Thymus (tissue), 11 donors: Measurements from ENCODE around the gene C3orf20. TPM values are rescaled to one million over a fixed set of nuclear protein-coding genes. Genes with fewer than 3 reads are reported as not detected.

Experiments used
- DNase-seq, 9 donors: peaks; one replicate each; pipeline ENCODE4 v3.0.0-alpha.2; 2013; ENCODE audit warnings: low spot score in 9 of 9, low read depth in 6 of 9, missing footprints in 1 of 9
- H3K27ac ChIP-seq, 2 donors: one replicate each; pipeline ENCODE4 v1.5.1; 2013; ENCODE audit warnings: control low read depth in 1 of 2, low read depth in 1 of 2, low read length in 1 of 2, mild to moderate bottlenecking in 1 of 2, moderate library complexity in 1 of 2
- H3K27me3 ChIP-seq, 2 donors: one replicate each; pipeline ENCODE4 v1.5.1; 2013; ENCODE audit warnings: low read length in 1 of 2; ENCODE audit not compliant: control insufficient read depth in 2 of 2, insufficient read depth in 1 of 2
- H3K36me3 ChIP-seq, 2 donors: one replicate each; pipeline ENCODE4 v1.5.1; 2013; ENCODE audit warnings: low read length in 1 of 2, mild to moderate bottlenecking in 1 of 2, moderate library complexity in 1 of 2; ENCODE audit not compliant: control insufficient read depth in 2 of 2, insufficient read depth in 2 of 2
- H3K4me1 ChIP-seq, 2 donors: one replicate each; pipeline ENCODE4 v1.5.1; 2013; ENCODE audit warnings: low read length in 2 of 2; ENCODE audit not compliant: control insufficient read depth in 2 of 2, insufficient read depth in 2 of 2
- H3K4me3 ChIP-seq, 2 donors: one replicate each; pipeline ENCODE4 v1.5.1; 2013; ENCODE audit warnings: low read length in 2 of 2, control low read depth in 1 of 2, mild to moderate bottlenecking in 1 of 2
- H3K9me3 ChIP-seq, 2 donors: one replicate each; pipeline ENCODE4 v1.5.1; 2013; ENCODE audit warnings: low read length in 1 of 2, mild to moderate bottlenecking in 1 of 2; ENCODE audit not compliant: control insufficient read depth in 2 of 2, insufficient read depth in 1 of 2
- WGBS: extraction: QIAGEN DNeasy Blood & Tissue Kit; methylation state at CpG from one replicate; pipeline ENCODE4 v1.1.7; 2013; 5-methylcytosine and 5-hydroxymethylcytosine counted together
- polyA plus RNA-seq: library from polyadenylated mRNA; stranded (reverse); fragments of 200-250 nt; gene quantifications from one replicate; pipeline ENCODE4 v1.2.3, GENCODE V29; 2013
- total RNA-seq: library from RNA; stranded (reverse); fragments of 120-200 nt; gene quantifications from one replicate; pipeline ENCODE4 v1.2.4, GENCODE V29; 2013
- donor health status: healthy.

C3orf20 gene
- total and polyA plus RNA-seq, 2 donors, result 0.02 TPM; not detected in 1

GRCh38 chr3:14783480-14784086, 108.6 kb downstream of the C3orf20 start:
- no peak for DNase-seq
- H3K27ac ChIP-seq, result no peak overlapping the region
- H3K4me1 ChIP-seq, result no peaks in the 10 kb centered on the region
- H3K4me3 ChIP-seq, result no peak overlapping the region
- WGBS, result 93% methylated on average over 2 of the region's 2 CpGs
- no peaks in the 10 kb centered on the region for H3K9me3 ChIP-seq
- H3K27me3 ChIP-seq, result no peaks in the 10 kb centered on the region
- no peaks in the 10 kb centered on the region for H3K36me3 ChIP-seq

- Histone ChIP-seq H3K9me3 (no peaks in the 10 kb centered on the region), H3K27ac (no peak overlapping the region), H3K27me3 (no peaks in the 10 kb centered on the region), H3K36me3 (no peaks in the 10 kb centered on the region), H3K4me3 (no peak overlapping the region), H3K4me1 (no peaks in the 10 kb centered on the region)
- WGBS, result 88% methylated on average over 8 of the region's 8 CpGs
- DNase-seq, result no peak
These were observed 109.2 kb downstream of the C3orf20 start for GRCh38 chr3:14784087-14784681.

- H3K36me3 ChIP-seq, result no peaks in the 10 kb centered on the region
- no peaks in the 10 kb centered on the region for H3K4me1 ChIP-seq
- H3K9me3 ChIP-seq, result no peaks in the 10 kb centered on the region
- no peak overlapping the region for H3K27ac ChIP-seq
- H3K4me3 ChIP-seq, result no peak overlapping the region
- H3K27me3 ChIP-seq, result no peaks in the 10 kb centered on the region
- WGBS, result 95% methylated on average over 20 of the region's 20 CpGs
- no peak for DNase-seq
These were observed 110.5 kb downstream of the C3orf20 start for GRCh38 chr3:14785207-14786155.

GRCh38 chr3:14786369-14786768, 111.4 kb downstream of the C3orf20 start:
- H3K4me1 ChIP-seq, result no peaks in the 10 kb centered on the region
- no peak for DNase-seq
- H3K4me3 ChIP-seq, result no peak overlapping the region
- peaks cover 0 to under 1% of the 10 kb centered on the region in 2 donors for H3K27me3 ChIP-seq
- no peaks in the 10 kb centered on the region for H3K36me3 ChIP-seq
- H3K27ac ChIP-seq, result no peak overlapping the region
- H3K9me3 ChIP-seq, result no peaks in the 10 kb centered on the region
- WGBS, result 98% methylated on average over 3 of the region's 3 CpGs

DNA sequence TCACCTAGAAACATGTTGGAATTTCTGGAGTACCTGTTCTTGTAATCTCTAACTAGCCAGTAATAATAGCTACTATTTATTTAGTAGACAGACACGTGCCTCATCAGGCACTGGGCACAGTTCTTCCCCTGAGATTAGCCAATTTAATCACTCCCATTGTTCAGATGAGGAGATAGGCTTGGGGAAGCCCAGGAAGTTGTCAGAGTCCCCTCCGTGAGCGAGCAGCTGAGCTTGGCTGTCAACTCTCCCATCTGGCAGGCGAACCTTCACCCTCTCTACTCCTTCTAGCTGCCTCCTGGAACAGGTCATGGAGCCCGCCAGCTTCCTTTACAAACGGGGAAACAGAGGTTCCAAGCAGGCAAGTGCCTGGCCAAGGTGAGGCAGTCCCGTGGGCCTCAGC, 112.7 kb downstream of the C3orf20 start:
- H3K27ac ChIP-seq, result no peak overlapping the region
- 87% methylated on average over 7 of the region's 7 CpGs for WGBS
- peaks cover 0 to 7% of the 10 kb centered on the region in 2 donors for H3K27me3 ChIP-seq
- H3K9me3 ChIP-seq, result no peaks in the 10 kb centered on the region
- no peaks in the 10 kb centered on the region for H3K36me3 ChIP-seq
- H3K4me1 ChIP-seq, result no peaks in the 10 kb centered on the region
- no peak for DNase-seq
- H3K4me3 ChIP-seq, result no peak overlapping the region

DNA sequence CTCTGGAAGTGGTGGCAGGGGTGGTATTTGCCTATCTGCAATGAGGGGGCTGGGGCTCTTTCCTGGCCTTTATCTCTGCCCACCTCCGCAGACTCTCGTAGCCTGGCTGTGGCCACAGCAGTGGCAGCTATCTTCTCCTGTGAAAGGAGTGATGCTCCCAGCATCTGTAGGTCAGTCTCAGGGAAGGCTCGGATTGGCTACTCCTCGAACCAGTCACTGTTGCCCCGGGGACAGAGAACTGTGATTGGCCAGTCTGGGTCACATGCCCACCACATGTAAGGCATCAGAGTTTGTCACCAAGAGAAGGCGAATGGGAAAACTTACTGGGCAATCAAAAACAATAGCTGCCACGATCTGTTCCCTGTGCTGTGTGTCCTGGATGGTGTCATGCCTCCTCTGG, 113.7 kb downstream of the C3orf20 start:
- no peaks in the 10 kb centered on the region for H3K4me1 ChIP-seq
- no peak overlapping the region for H3K27ac ChIP-seq
- DNase-seq, result no peak
- H3K36me3 ChIP-seq, result no peaks in the 10 kb centered on the region
- H3K9me3 ChIP-seq, result no peaks in the 10 kb centered on the region
- H3K27me3 ChIP-seq, result peaks cover 0 to 10% of the 10 kb centered on the region in 2 donors
- 97% methylated on average over 7 of the region's 7 CpGs for WGBS
- no peak overlapping the region for H3K4me3 ChIP-seq

DNA sequence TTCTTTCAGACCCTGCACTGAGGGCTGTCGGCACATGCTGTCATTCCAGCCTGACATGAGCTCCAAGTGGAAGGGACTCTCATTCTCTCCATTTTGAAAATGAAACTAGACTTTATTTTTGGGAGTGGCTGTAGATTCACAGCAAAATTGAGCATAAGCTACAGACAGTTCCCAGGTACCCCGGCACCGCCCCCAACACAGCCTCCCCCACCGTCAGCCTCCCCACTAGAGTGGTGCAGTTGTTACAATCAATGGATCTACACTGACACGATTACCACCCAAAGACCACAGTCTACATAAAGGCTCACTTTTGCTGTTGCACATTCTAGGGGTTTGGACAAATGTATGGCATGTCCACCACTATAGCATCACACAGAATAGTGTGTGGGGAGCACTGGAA, 114.3 kb downstream of the C3orf20 start:
- Histone ChIP-seq H3K4me3 (no peak overlapping the region), H3K27me3 (peaks cover 0 to 11% of the 10 kb centered on the region in 2 donors), H3K27ac (no peak overlapping the region), H3K9me3 (no peaks in the 10 kb centered on the region), H3K36me3 (no peaks in the 10 kb centered on the region), H3K4me1 (no peaks in the 10 kb centered on the region)
- 90% methylated on average over 5 of the region's 5 CpGs for WGBS
- DNase-seq, result no peak

DNA sequence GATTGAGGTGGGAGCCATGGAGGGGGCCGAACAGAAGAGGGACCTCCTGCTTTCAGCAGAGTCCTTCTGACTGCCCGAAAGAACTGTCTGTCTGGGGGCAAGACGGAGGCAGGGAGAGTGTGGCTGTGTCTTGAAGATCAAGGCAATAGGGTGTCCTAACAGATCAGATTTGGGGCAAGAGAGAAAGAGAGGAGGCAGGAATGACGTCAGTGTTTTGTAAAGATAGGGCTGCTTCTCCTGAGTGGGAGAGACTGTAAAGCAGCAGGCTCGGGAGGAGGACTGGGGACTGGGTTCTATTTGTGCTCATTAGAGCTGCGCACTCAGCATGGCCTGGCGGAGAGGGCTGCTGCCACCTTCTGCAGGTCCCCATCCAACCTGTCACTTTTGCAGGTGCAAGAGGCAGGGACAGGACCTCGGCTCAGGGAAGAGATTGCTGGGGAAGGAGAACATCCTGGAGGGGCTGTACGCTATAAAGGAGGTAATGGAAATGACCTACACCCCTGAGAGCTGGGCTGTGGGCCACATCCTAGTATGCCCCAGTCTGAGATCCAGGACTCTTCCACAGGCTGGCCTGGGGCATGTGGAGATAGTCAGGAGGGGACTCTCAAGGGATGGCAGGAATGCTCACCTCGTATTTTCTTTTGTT, 114.8 kb downstream of the C3orf20 start:
- WGBS, result 89% methylated on average over 10 of the region's 10 CpGs
- Histone ChIP-seq H3K27me3 (peaks cover 0 to 11% of the 10 kb centered on the region in 2 donors), H3K27ac (no peak overlapping the region), H3K4me1 (no peaks in the 10 kb centered on the region), H3K36me3 (no peaks in the 10 kb centered on the region), H3K4me3 (no peak overlapping the region), H3K9me3 (no peaks in the 10 kb centered on the region)
- no peak for DNase-seq
